Measurements from ENCODE around the gene SRD5A2. TPM values are rescaled to one million over a fixed set of nuclear protein-coding genes. Genes with fewer than 3 reads are reported as not detected.

SRD5A2 gene
- total and polyA plus RNA-seq, 4 donors = 2.3 to 23.3 (median 2.9) TPM; not detected in 1

DNA sequence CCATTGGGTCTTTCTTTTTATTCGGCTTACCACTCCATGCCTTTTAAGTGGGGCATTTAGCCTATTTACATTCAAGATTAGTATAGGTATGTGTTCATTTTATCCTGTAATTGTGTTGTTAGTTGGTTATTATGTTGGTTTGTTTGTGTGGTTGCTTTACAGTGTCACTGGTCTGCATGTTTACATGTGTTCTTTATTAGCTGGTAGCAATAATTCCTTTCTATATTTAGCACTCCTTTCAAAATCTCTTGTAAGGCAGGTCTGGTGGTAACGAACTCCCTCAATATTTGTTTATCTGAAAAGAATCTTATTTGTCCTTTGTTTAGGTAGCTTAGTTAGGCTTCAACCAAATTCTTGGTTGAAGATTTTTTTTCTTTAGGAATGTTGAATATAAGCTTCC, 97.5 kb downstream of the SRD5A2 start:
- H3K4me3 ChIP-seq (ENCODE audit: low read depth in 1 of 3, low read length in 3 of 3) = no peak overlapping the region
- H3K27me3 ChIP-seq (ENCODE audit: control insufficient read depth in 4 of 4, insufficient read depth in 4 of 4, low read length in 3 of 4) = no peaks in the 10 kb centered on the region
- H3K9ac ChIP-seq (ENCODE audit: low read depth in 1 of 2, low read length in 2 of 2) = no peak overlapping the region
- no peaks in the 10 kb centered on the region for H3K9me3 ChIP-seq (ENCODE audit: control insufficient read depth in 4 of 4, low read length in 3 of 4)
- H3K27ac ChIP-seq (ENCODE audit: low read depth in 1 of 2, low read length in 2 of 2) = no peak overlapping the region
- H3K36me3 ChIP-seq (ENCODE audit: control insufficient read depth in 4 of 4, insufficient read depth in 3 of 4, low read depth in 1 of 4, low read length in 3 of 4) = no peaks in the 10 kb centered on the region
- TF ChIP-seq HNF4A (conservative IDR thresholded peaks at IDR 0.05) (no peak), SP1 (IDR thresholded peaks at IDR 0.05) (no peak), RXRA (IDR thresholded peaks at IDR 0.05) (no peak), JUND (IDR thresholded peaks at IDR 0.05) (no peak)
- TF ChIP-seq, protein P1, sequence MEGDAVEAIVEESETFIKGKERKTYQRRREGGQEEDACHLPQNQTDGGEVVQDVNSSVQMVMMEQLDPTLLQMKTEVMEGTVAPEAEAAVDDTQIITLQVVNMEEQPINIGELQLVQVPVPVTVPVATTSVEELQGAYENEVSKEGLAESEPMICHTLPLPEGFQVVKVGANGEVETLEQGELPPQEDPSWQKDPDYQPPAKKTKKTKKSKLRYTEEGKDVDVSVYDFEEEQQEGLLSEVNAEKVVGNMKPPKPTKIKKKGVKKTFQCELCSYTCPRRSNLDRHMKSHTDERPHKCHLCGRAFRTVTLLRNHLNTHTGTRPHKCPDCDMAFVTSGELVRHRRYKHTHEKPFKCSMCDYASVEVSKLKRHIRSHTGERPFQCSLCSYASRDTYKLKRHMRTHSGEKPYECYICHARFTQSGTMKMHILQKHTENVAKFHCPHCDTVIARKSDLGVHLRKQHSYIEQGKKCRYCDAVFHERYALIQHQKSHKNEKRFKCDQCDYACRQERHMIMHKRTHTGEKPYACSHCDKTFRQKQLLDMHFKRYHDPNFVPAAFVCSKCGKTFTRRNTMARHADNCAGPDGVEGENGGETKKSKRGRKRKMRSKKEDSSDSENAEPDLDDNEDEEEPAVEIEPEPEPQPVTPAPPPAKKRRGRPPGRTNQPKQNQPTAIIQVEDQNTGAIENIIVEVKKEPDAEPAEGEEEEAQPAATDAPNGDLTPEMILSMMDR (IDR thresholded peaks at IDR 0.05; ENCODE audit: low read depth, low read length, missing input control) = no peak
- no peak for DNase-seq (ENCODE audit: low spot score)
- WGBS = 82% methylated on average over 2 of the region's 2 CpGs
- H3K4me1 ChIP-seq (ENCODE audit: control insufficient read depth in 4 of 4, insufficient read depth in 4 of 4, low read length in 3 of 4) = no peaks in the 10 kb centered on the region

DNA sequence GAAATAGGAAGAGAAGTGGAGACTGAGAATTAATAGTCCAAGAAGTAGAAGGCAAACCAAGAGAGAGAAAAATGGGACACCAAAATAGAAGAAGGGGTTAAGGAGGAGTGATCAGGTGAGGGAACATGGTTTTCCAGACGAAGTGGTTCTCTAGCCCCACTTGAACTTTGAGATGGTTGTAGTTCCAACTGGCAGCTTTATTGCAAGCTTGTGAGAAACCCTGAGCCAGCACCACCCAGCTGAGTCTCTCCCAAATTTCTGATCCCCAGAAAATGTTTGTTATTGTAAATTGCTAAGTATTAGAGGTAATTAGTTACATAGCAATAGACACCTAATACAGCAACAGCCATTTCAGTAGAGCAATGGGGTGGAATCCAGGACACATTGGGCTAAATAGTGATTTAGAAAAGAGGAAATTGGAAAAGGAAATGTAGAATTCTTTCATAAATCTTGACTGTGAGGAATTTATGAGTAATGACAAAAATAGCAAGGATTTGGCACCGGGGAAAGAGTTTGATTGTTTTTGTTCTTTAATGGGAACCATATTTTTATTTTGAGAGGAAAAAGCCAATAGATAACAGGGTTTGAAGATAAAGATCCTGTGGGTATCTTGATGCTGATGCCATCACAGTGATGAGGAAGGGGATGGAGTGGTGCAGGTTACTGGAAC, 104.1 kb downstream of the SRD5A2 start:
- no peaks in the 10 kb centered on the region for H3K9me3 ChIP-seq (ENCODE audit: control insufficient read depth in 4 of 4, low read length in 3 of 4)
- 64% methylated on average over 2 of the region's 2 CpGs for WGBS
- H3K27ac ChIP-seq (ENCODE audit: low read depth in 1 of 2, low read length in 2 of 2) = no peak overlapping the region
- H3K4me3 ChIP-seq (ENCODE audit: low read depth in 1 of 3, low read length in 3 of 3) = no peak overlapping the region
- H3K27me3 ChIP-seq (ENCODE audit: control insufficient read depth in 4 of 4, insufficient read depth in 4 of 4, low read length in 3 of 4) = no peaks in the 10 kb centered on the region
- no peak for DNase-seq (ENCODE audit: low spot score)
- H3K4me1 ChIP-seq (ENCODE audit: control insufficient read depth in 4 of 4, insufficient read depth in 4 of 4, low read length in 3 of 4) = no peaks in the 10 kb centered on the region
- no peak overlapping the region for H3K9ac ChIP-seq (ENCODE audit: low read depth in 1 of 2, low read length in 2 of 2)
- TF ChIP-seq, protein P2, sequence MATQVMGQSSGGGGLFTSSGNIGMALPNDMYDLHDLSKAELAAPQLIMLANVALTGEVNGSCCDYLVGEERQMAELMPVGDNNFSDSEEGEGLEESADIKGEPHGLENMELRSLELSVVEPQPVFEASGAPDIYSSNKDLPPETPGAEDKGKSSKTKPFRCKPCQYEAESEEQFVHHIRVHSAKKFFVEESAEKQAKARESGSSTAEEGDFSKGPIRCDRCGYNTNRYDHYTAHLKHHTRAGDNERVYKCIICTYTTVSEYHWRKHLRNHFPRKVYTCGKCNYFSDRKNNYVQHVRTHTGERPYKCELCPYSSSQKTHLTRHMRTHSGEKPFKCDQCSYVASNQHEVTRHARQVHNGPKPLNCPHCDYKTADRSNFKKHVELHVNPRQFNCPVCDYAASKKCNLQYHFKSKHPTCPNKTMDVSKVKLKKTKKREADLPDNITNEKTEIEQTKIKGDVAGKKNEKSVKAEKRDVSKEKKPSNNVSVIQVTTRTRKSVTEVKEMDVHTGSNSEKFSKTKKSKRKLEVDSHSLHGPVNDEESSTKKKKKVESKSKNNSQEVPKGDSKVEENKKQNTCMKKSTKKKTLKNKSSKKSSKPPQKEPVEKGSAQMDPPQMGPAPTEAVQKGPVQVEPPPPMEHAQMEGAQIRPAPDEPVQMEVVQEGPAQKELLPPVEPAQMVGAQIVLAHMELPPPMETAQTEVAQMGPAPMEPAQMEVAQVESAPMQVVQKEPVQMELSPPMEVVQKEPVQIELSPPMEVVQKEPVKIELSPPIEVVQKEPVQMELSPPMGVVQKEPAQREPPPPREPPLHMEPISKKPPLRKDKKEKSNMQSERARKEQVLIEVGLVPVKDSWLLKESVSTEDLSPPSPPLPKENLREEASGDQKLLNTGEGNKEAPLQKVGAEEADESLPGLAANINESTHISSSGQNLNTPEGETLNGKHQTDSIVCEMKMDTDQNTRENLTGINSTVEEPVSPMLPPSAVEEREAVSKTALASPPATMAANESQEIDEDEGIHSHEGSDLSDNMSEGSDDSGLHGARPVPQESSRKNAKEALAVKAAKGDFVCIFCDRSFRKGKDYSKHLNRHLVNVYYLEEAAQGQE (IDR thresholded peaks at IDR 0.05) = no peak
- no peak for TF ChIP-seq RAD21 (IDR thresholded peaks at IDR 0.05)
- TF ChIP-seq HNF4G (IDR thresholded peaks at IDR 0.05) = no peak
- TF ChIP-seq JUND (IDR thresholded peaks at IDR 0.05) = no peak
- no peak for TF ChIP-seq SP1 (IDR thresholded peaks at IDR 0.05)
- no peak for TF ChIP-seq YY1 (IDR thresholded peaks at IDR 0.05)
- no peak for TF ChIP-seq FOXA2 (IDR thresholded peaks at IDR 0.05)
- no peak for TF ChIP-seq EGR1 (IDR thresholded peaks at IDR 0.05; ENCODE audit: low read depth in 2 of 2)
- TF ChIP-seq NR2F2 (IDR thresholded peaks at IDR 0.05) = no peak
- TF ChIP-seq, protein P3, sequence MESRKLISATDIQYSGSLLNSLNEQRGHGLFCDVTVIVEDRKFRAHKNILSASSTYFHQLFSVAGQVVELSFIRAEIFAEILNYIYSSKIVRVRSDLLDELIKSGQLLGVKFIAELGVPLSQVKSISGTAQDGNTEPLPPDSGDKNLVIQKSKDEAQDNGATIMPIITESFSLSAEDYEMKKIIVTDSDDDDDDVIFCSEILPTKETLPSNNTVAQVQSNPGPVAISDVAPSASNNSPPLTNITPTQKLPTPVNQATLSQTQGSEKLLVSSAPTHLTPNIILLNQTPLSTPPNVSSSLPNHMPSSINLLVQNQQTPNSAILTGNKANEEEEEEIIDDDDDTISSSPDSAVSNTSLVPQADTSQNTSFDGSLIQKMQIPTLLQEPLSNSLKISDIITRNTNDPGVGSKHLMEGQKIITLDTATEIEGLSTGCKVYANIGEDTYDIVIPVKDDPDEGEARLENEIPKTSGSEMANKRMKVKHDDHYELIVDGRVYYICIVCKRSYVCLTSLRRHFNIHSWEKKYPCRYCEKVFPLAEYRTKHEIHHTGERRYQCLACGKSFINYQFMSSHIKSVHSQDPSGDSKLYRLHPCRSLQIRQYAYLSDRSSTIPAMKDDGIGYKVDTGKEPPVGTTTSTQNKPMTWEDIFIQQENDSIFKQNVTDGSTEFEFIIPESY (IDR thresholded peaks at IDR 0.05) = no peak
- TF ChIP-seq, protein P4, sequence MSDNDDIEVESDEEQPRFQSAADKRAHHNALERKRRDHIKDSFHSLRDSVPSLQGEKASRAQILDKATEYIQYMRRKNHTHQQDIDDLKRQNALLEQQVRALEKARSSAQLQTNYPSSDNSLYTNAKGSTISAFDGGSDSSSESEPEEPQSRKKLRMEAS (IDR thresholded peaks at IDR 0.05) = no peak
- TF ChIP-seq, protein P1 (IDR thresholded peaks at IDR 0.05; ENCODE audit: low read depth, low read length, missing input control) = no peak
- TF ChIP-seq HNF4A (conservative IDR thresholded peaks at IDR 0.05) = no peak
- no peak for TF ChIP-seq GABPA (IDR thresholded peaks at IDR 0.05 in 1 of 2, conservative IDR thresholded peaks at IDR 0.05 in 1 of 2)
- TF ChIP-seq TAF1 (conservative IDR thresholded peaks at IDR 0.05) = no peak
- no peak for TF ChIP-seq RXRA (IDR thresholded peaks at IDR 0.05)
- H3K36me3 ChIP-seq (ENCODE audit: control insufficient read depth in 4 of 4, insufficient read depth in 3 of 4, low read depth in 1 of 4, low read length in 3 of 4) = no peaks in the 10 kb centered on the region
